ENCODE data around the gene ULK4. TPM values are rescaled to one million over a fixed set of nuclear protein-coding genes. Genes with fewer than 3 reads are reported as not detected.

ULK4 gene
- total and polyA plus RNA-seq, 2 of the 8 experiments (the other 6 are each of a cell fraction or from before 2014, with no cell fraction given) = 3.0 to 10.8 TPM

DNA sequence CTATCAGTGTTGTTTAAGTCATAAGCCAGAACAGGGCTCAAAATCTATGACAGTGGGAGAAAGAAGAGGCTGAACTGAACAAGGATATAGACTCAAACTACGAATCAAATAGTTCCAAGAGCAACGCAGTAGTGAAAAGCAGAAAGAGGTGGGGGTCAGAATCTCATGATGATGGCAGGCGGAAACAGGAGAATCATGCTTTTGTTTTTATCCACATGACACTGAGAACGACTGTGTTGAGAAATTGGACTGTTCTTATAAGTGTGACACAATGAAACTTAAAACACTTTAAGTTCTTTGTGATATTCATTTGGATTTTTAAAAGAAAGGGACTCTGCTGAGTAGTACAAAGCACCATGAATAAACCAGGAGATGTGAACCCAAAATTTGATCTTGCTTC lies 309.4 kb downstream of the ULK4 start:
- H3K9ac ChIP-seq (replicated peaks in 1 of 4; ENCODE audit: extremely low read depth in 1 of 4, low read depth in 3 of 4, low read length in 3 of 4) = no peak overlapping the region
- no peak overlapping the region for H2BK5ac ChIP-seq (ENCODE audit: low read depth, low read length)
- H3K14ac ChIP-seq (ENCODE audit: insufficient read length) = no peak overlapping the region
- H4K5ac ChIP-seq (ENCODE audit: insufficient read length, low read depth, low read length) = no peak overlapping the region
- no peak overlapping the region for H3K4me3 ChIP-seq (ENCODE audit: extremely low read depth in 1 of 4, insufficient read depth in 2 of 4, low read depth in 3 of 4, low read length in 4 of 4)
- no peak for FAIRE-seq
- no peak overlapping the region for H3K27ac ChIP-seq (ENCODE audit: low read depth, low read length)
- no peak overlapping the region for H2BK15ac ChIP-seq (ENCODE audit: low read length)
- DNase-seq (ENCODE audit: low read depth in 1 of 2, low spot score in 2 of 2) = no peak
- H3K56ac ChIP-seq (replicated peaks; ENCODE audit: insufficient read length, low read depth, low read length) = no peak overlapping the region
- no peaks in the 10 kb centered on the region for H3K79me2 ChIP-seq (ENCODE audit: control insufficient read depth in 1 of 2, insufficient read depth in 2 of 2, low read length in 2 of 2)
- no peak overlapping the region for H4K91ac ChIP-seq (replicated peaks; ENCODE audit: insufficient read length, low read length)
- H2BK120ac ChIP-seq (replicated peaks; ENCODE audit: low read depth, low read length) = no peak overlapping the region
- H4K8ac ChIP-seq (ENCODE audit: extremely low read depth, insufficient read depth, low read length) = no peak overlapping the region
- peaks cover 0 to 5% (median 0%) of the 10 kb centered on the region in 4 experiments; a peak in 2 of 8 replicates for H3K36me3 ChIP-seq (ENCODE audit: control insufficient read depth in 2 of 4, insufficient read depth in 4 of 4, low read length in 3 of 4)
- H3K79me1 ChIP-seq (ENCODE audit: low read depth, low read length) = no peaks in the 10 kb centered on the region
- no peaks in the 10 kb centered on the region; a peak in 2 of 7 replicates for H3K4me1 ChIP-seq (replicated peaks in 1 of 4; ENCODE audit: control insufficient read depth in 3 of 4, insufficient read depth in 4 of 4, low read length in 3 of 4)
- 87% methylated on average over 4 of the region's 4 CpGs; no CpG with 5 or more reads in 1 of the 2 experiments for WGBS, 2 experiments (ENCODE audit: extremely low coverage in 1 of 2, insufficient coverage in 1 of 2, insufficient read length in 1 of 2, insufficient replicate concordance in 2 of 2, low coverage in 1 of 2, low lambda C conversion rate in 2 of 2, missing lambda C conversion rate in 1 of 2)
- H3K9me3 ChIP-seq (ENCODE audit: insufficient read depth in 2 of 2, low read depth in 1 of 2, low read length in 1 of 2) = peaks cover 23 to 26% of the 10 kb centered on the region in 2 experiments
- H2AK5ac ChIP-seq (ENCODE audit: low read depth, low read length) = no peak overlapping the region
- no peak overlapping the region for H2BK20ac ChIP-seq (ENCODE audit: low read length)
- ChIA-PET POLR2A (ENCODE audit: partially characterized antibody) (no interaction called here), CTCF (ENCODE audit: partially characterized antibody) (interaction anchor here (0.6 kb wide), 1 partner anchor 11 kb away, joined by 3 read pairs; no protein-coding TSS in a partner anchor)
- no peaks in the 10 kb centered on the region for H3K27me3 ChIP-seq (replicated peaks in 1 of 4; ENCODE audit: control insufficient read depth in 3 of 4, extremely low read depth in 1 of 4, insufficient read depth in 3 of 4, low read length in 3 of 4)
- no peak overlapping the region for H3K4me2 ChIP-seq (ENCODE audit: insufficient read depth in 1 of 2, low read depth in 2 of 2, low read length in 2 of 2)
- H3K18ac ChIP-seq (ENCODE audit: extremely low read depth, low read length) = no peak overlapping the region
- H3K23me2 ChIP-seq (ENCODE audit: low read depth, low read length) = no peaks in the 10 kb centered on the region
- H3K4ac ChIP-seq (replicated peaks; ENCODE audit: insufficient read length, low read depth, low read length) = no peak overlapping the region
- H3K23ac ChIP-seq (ENCODE audit: insufficient read length) = no peak overlapping the region
- H2BK12ac ChIP-seq (ENCODE audit: low read depth, low read length) = no peak overlapping the region
- H2AFZ ChIP-seq (ENCODE audit: low read length) = no peak overlapping the region
- no peaks in the 10 kb centered on the region for H4K20me1 ChIP-seq (replicated peaks in 1 of 2; ENCODE audit: control insufficient read depth in 1 of 2, insufficient read depth in 2 of 2, low read length in 2 of 2)
- TF ChIP-seq RFX5 (IDR thresholded peaks at IDR 0.05; ENCODE audit: borderline replicate concordance, low read depth, low read length) (no peak), NRF1 (IDR thresholded peaks at IDR 0.05; ENCODE audit: low read depth, low read length) (no peak), CREB1 (IDR thresholded peaks at IDR 0.05) (no peak), BCL11A (IDR thresholded peaks at IDR 0.05; ENCODE audit: low read depth in 2 of 2, low read length in 2 of 2) (no peak), BRCA1 (IDR thresholded peaks at IDR 0.05; ENCODE audit: low read depth, low read length) (no peak), POLR2AphosphoS5 (IDR thresholded peaks at IDR 0.05; ENCODE audit: low read depth, low read length) (no peak), RAD21 (IDR thresholded peaks at IDR 0.05 in 1 of 2, conservative IDR thresholded peaks at IDR 0.05 in 1 of 2; ENCODE audit: low read depth in 2 of 2, low read length in 2 of 2) (no peak), HDAC6 (IDR thresholded peaks at IDR 0.05; ENCODE audit: low read depth, low read length) (no peak), CHD2 (IDR thresholded peaks at IDR 0.05; ENCODE audit: low read length) (no peak), ASH2L (IDR thresholded peaks at IDR 0.05; ENCODE audit: low read length) (no peak), PHF8 (conservative IDR thresholded peaks at IDR 0.05; ENCODE audit: low read depth, low read length) (no peak), SP4 (IDR thresholded peaks at IDR 0.05; ENCODE audit: low read length) (no peak)
- TF ChIP-seq, protein P1, sequence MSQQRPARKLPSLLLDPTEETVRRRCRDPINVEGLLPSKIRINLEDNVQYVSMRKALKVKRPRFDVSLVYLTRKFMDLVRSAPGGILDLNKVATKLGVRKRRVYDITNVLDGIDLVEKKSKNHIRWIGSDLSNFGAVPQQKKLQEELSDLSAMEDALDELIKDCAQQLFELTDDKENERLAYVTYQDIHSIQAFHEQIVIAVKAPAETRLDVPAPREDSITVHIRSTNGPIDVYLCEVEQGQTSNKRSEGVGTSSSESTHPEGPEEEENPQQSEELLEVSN (IDR thresholded peaks at IDR 0.05) = no peak

Data from H1 (cell line).